GM21723 (cell line): ENCODE results near the gene TAS2R60.
"Not testable (repeated sequence)": the region's sequence is repeated elsewhere in the genome, so short reads cannot be mapped to it uniquely, and the experiment has no call there.

ENCODE experiments used
- ATAC-seq: cut with Tn5 transposase; IDR thresholded peaks from one replicate; pipeline ENCODE4 v1.9.1; 2021; ENCODE audit warnings: mild to moderate bottlenecking, moderate library complexity; ENCODE audit not compliant: unreplicated experiment

TAS2R60 gene

DNA sequence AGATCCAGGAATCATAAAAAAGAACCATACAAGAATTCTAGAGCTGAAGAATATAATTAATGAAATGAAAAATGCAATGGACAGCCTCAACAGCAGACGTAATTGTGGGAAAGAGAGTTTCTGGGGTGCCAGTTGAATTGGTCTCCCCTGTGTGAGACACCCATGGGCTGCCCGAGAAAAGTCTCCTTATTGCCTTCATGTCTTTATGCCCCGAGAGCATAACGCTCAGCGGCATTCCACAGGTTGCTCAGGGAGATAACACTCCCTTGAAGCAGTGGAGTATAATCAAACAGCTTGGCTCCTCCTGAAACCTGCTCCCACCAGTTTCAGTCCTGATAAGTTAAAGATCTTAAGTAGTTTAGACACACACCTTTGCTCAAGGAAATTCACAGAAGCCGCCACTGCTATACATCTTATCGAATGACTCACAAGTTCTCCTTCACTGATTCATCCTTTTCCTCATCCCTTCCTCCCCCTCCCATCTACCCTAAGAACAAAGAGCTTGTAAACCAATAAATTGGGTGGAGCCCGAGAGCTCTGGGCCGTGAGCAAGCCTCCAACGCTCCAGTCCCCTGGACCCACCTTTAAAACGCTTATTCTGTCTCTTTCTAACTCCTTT lies 28.9 kb downstream of the TAS2R60 start:
- ATAC-seq: not testable (repeated sequence)

DNA sequence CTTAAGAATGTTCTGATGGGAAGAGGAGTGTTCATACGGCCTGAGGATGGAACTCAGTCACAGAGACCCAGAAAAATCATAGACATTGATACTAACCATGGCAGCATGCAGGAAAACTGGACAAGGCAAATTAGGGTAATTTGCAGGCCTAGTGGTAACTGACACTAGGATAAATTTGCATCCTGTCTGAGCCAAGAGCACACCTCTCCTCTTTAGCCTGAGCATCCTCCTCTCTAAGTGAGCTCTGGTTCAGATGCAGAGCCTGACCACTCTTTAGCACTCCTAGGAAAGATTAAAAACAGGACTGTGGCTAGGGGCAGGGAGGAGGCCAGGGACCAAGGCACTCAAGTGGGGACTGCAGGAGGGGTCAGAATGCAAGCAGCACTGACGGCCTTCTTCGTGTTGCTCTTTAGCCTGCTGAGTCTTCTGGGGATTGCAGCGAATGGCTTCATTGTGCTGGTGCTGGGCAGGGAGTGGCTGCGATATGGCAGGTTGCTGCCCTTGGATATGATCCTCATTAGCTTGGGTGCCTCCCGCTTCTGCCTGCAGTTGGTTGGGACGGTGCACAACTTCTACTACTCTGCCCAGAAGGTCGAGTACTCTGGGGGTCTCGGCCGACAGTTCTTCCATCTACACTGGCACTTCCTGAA lies 34.4 kb downstream of the TAS2R60 start, which contains the start of gene TAS2R41:
Gene TAS2R41, plus strand, starts transcription at position 373 of the 650 bp plus-strand sequence. Its CDS starts 0 bp downstream, at position 373.
- ATAC-seq: no peak

DNA sequence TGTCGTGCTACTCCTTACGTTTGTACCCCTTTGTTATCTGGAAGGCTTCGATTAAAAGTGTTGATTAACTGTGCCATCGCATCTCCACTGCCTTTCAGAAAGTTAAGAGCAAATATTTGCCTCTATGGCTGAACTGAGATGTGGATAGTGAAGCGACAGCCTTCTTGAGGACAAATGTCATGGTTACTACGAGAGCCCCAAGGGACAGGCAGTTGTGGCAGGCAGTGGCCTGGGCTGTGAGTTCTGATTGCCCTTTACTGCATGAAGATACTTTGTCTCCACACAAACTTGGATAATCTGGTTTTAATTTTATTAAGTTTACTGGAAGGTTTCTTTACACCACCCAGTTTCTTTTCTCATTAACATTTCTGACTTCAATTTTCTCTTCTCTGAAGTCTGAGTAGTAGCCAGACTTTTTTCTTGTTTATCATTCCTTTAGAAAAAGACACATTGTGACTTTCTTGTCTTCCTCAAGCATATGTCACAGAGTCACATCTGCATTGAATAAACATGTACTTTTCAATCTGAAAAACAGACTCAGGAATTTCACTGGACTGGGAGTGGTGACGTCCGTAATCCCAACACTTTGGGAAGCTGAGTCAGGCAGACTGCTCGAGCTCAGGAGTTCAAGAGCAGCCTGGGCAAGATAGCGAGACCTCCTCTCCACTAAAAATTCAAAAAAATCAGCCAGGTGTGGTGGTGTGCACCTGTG lies 36.0 kb downstream of the TAS2R60 start:
- no peak for ATAC-seq

DNA sequence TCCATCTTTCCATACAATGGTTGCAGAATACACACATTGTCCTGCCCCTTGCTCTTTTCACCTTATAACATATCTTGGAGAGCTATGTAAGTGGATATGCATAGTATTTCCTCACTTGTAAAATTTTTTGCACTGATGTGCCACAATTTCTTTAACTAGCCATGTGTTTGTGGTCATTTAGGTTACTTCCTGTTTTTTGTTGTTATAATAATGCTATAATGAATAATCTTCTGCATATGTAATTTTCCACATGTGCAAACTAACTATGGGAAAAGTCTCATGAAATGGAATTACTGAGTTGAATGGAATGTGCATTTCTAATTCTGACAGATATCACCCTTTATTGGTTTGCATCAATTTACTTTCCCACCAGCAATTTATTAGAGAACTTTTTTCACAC lies 37.2 kb downstream of the TAS2R60 start:
- no peak for ATAC-seq

DNA sequence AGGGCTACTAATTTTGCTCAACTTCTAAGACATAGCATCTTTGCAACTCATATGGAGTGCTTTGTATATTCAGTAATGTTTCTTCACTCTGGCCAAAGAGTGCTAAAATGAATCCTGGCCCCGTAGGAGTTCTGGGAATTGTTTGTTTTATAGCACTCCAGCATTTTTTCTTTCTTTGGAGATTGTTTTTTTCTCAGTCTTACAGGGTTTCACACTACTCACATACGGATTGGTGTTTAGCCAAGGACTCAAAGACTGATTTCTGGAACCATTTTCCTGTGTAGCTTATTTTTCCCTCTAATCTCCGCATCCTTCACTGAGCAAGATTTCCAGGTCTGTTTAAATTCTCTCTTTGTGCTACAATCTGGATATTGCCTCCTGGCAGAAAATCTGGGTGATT lies 40.9 kb downstream of the TAS2R60 start:
- ATAC-seq: no peak

DNA sequence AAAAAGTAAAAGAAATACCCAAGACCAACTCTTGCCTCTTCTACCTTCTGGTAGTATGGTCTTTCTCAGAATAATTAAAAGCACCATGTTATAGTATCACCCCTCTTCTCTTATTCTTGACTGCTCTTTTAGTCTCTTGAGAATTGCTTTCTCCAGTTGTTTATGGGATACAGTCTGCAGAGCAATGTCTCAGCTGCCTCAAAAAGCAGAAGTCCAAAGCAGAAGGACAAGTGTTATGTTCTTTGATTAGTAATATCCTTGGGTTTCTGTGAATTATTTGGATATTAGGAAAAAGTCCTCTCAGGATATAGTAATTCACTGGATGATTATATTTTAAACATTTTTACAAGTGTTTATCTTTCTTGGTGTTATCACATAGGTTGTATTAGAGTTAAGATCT lies 41.8 kb downstream of the TAS2R60 start:
- ATAC-seq: no peak

DNA sequence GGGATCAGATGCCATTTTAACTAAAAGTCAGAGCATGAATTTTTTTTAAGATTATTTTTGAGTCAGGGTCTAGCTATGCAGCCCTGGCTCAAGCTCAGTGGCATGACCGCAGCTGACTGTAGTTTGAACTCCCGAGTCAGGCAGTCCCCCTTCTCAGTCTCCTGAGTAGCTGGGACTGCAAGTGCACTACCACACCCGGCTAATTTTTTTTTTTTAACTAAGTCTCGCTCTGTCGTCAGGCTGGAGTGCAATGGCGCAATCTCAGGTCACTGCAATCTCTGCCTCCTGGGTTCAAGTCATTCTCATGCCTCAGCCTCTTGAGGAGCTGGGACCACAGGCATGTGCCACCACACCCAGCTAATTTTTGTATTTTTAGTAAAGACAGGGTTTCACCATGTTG lies 42.2 kb downstream of the TAS2R60 start:
- ATAC-seq: no peak

DNA sequence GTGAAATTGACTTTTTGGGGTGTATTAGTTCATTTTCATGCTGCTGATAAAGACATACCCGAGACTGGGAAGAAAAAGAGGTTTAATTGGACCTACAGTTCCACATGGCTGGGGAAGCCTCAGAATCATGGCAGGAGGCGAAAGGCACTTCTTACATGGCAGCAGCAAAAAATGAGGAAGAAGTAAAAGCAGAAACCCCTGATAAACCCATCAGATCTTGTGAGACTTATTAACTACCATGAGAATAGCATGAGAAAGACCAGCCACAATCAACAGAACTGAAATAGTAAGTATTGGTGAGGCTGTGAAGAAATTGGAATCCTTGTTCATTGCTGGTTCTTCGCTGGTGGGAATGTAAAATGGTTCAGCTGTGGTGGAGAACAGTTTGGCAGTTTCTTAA lies 43.0 kb downstream of the TAS2R60 start:
- ATAC-seq: not testable (repeated sequence)

DNA sequence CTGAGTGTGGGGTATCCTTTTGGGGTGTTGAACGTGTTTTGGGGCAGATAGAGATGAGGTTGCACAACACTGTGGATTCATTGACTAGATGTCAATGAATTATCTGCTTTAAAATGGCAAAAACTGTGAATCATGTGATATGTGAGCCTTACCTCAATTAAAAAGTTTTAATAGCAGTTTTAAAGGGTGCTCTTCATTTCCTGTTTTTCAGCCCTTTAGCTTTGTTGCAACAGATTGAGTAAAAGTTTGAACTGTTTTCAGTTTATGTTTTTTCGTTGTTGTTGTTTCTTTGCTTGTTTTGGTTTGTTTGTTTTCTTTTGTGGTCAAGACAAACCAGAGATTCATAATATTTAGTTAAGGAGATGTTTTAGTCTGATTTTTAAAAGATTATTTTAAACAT lies 43.8 kb downstream of the TAS2R60 start:
- no peak for ATAC-seq

DNA sequence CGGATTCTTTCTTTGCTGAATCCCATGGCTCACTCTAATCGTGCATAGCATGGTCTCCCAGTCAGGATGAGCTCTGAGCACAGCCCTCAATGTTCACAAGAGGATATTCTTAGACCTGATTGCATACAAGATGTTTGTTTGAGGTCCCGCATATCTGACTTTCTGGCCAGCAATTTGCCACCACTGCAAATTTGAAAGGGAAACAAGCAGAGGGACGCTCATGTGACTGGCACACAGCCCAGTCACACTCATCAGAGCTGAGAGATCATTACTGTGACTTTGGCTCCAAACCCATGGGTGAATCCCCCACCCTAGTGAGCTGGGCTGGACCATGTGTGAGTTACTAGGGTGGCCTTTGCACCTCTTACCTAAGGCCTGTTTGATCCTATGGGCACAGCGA lies 44.3 kb downstream of the TAS2R60 start:
- no peak for ATAC-seq

DNA sequence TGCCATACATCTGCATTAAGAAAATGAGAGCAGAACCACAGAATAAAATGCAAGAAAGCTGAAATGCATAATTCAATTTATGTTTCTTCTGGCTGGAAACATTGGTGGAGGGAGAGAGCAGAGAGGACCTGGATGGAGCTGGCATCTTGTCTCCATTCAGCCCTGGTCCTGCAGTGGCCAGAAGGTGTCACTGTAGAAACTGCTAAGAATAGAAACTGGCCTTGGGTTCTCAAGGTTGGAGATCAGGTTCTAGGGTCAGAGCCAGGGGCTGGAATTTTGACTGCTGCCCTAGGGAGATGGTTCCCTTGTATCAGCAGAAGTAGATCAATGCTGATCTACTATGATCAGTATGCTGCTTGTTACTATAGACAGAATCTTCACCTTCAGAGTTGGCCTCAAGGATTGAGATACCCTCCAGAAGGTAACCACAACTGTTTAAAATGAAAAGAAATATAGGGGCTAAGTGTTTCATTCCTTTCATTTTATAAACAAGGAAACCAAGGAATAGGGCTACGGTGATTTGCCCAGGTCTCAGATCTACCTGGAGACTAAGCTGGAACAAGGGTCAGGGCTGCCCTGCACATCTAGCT lies 47.6 kb downstream of the TAS2R60 start:
- ATAC-seq: no peak

DNA sequence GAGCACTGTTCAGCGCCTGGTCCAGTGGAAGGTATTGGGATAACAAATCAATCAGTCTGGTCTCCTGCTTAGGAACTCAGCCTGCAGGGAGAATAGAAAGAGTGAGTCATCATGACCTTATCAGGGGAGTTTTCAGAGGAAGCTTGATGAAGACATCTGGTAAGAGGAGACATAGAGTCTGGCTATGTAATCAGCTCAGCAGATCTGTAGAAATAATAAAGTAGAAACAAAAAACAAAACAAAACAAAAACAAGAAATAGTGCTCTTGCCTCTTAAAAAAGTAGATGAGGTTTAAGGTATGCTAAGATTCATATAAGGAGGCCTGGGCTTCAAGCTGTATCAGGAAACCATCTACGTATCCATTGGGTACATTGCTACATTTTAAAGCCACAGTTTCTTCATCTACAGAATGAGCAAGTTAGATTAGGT lies 48.8 kb downstream of the TAS2R60 start:
- ATAC-seq: no peak

DNA sequence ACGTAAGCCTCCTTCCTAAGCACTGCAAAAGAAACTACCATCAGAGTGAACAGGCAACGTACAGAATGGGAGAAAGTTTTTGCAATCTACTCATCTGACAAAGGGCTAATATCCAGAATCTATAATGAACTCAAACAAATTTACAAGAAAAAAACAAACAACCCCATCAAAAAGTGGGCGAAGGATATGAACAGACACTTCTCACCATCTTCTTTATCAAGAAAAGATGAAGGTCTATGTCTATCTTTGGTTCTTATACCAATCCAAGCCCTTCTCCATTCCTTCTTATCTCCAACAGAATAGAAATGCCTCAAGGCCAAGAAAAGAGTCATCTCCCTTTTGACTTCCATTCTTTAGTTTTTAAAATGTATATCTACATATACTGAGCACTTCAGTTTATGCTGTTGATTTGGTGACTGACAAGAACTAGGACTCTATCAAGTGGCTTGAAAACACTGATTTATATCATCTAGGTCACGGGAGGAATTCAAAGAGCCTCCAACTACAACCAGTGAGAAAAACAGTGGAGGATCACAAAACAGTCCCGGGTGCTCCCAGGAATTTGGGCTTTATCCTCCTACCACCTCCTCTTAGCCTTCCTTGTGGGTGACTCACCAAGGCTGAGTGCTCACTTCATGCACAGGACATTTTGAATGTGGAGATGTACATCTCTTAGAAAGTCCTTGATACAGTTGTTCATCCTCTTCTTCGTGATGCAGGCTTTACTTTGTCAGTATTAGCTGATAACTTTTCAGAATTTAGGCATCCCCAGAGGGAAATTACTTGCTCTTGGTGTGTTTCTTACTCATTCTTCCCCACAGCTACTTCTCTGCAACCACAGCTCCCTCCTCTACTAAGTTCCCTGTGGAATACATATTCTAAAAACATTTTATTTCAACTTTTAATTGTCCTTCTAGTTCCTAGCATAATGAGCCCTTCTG lies 49.8 kb downstream of the TAS2R60 start:
- no peak for ATAC-seq

DNA sequence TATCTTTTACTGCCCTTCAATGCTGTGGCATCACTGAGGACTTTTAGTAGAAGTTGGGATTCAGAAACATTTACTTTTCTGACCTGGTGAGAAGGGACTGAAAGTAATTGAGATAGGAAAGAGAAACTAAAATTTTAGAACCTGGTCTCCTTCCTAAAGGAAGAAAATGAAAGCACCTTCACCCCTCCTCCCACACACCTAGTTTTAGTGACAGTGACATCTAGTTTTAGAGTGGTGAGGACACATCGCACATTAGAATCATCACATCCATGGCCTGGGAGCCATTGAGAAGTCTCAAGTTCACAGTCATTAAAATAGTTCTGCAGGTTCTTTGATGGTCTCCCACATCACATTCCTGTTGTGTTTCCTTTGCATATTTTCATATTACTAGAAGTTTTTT lies 50.5 kb downstream of the TAS2R60 start:
- ATAC-seq: no peak
